ENCODE data around the gene ZNF563.
A peak's percentile ranks its signal among the peaks of the same experiment; 100 is the strongest.
"Not testable (repeated sequence)": the region's sequence is repeated elsewhere in the genome, so short reads cannot be mapped to it uniquely, and the experiment has no call there.

The ZNF563 gene

DNA sequence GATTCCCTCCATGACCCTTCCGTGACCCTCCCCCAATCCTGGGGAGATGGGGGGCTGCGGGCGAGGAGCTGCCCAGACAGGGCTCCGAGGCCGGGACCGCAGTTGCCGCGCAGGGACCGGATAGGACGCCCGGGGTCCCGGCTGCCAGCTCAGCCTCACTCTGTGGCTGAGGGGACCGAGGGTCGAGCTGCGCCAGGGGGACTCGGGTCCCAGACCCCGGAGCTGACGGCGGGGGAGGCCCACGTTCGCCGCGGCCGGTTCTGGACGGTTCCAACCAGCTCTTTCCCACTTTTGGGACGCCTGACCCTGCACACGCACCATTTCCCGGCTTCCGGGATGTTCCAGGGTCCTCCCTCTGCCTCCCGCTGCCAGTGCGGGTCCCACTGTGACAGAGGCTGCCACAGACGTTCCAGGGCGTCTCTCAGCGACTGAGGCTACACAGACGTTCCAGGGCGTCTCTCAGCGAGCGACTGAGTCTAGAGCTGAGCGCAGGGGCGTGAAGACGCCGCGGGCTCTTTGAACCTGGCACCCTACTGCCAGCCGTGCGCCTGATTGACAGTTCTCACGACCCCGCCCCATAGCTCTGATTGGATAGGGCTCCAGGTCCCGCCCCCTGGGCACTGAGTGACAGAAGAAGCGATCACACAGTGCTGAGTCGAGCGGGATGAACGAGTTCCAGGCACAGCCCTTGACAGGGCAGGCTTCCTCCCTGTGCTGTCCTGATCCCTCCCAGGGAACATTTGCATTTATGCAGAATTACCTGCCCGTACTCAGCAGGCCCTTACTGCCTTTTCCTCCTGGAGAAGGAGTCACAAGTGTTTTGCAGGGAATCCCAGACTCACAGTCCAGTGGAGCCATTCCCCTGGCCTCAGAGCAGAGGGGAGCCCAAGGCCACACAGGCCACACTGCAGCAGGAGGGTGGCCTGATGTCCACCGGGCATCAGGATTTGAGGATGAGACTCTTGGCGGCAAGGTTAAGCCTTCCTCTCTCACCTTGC lies at the start of gene ZNF563:
Gene ZNF563 (minus strand): TSS at position 472 of the 998 bp plus-strand sequence. CDS start 151 bp downstream, at position 321.
- peak; percentile 94 for DNase-seq (ENCODE audit: low spot score)

DNA sequence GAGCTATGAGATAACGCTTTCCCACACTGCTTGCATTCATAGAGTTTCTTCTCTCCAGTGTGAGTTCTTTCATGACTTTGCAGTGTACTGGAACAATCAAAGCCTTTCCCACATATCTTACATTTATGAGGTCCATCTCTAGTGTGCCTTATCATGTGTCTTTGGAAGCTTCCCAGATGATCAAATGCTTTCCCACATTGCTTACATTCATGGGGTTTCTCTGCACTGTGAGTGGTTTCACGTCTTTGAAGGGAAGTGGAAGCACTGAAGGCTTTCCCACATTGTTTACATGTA lies 47.0 kb upstream of the ZNF563 start:
- no peak for DNase-seq (ENCODE audit: low spot score)

DNA sequence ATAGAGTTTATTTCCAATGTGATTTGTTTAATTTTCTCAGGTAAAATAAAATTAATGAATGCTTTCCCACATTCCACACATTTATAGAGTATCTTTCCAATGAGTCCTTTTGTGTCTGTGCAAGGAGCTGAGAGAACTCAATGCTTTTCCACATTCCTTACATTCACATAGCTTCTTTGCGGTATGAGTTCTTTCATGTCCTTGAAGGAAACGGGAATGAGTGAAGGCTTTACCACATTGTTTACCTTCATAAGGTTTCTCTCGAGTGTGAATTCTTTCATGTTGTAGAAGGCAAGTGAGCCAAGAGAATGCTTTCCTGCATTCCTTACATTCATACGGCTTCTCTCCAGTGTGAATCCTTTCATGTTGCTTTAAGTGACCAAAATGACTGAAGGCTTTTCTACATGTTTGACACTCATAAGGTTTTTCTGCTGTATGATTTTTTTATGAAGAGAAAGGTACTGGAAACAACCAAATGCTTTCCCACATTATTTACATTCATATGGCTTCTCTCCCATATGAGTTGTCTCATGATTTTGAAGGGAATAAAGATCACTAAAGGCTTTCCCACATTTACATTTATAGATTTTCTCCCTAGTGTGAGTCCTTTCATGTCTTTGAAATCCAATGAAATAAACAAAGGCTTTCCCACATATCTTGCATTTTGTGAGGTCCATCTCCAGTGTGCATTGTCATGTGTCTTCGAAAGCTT lies 46.5 kb upstream of the ZNF563 start:
- no peak for DNase-seq (ENCODE audit: low spot score)

DNA sequence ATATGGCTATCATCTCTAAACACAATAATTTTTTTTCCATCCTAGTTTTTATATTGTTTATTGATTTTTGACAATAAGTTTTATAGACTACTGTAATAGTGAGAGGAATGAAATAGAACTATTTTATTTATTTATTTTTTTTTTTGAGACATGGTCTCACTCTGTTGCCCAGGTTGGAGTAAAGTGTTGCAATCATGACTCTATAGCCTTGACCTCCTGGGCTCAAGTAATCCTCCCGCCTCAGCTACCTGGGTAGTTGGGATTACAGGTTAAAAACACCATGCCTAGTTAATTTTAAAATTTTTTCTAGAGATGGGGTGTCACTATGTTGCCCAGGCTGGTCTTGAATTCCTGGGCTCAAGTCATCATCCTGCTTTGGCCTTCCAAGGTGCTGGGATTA lies 40.6 kb upstream of the ZNF563 start:
- DNase-seq (ENCODE audit: low spot score), result no peak

DNA sequence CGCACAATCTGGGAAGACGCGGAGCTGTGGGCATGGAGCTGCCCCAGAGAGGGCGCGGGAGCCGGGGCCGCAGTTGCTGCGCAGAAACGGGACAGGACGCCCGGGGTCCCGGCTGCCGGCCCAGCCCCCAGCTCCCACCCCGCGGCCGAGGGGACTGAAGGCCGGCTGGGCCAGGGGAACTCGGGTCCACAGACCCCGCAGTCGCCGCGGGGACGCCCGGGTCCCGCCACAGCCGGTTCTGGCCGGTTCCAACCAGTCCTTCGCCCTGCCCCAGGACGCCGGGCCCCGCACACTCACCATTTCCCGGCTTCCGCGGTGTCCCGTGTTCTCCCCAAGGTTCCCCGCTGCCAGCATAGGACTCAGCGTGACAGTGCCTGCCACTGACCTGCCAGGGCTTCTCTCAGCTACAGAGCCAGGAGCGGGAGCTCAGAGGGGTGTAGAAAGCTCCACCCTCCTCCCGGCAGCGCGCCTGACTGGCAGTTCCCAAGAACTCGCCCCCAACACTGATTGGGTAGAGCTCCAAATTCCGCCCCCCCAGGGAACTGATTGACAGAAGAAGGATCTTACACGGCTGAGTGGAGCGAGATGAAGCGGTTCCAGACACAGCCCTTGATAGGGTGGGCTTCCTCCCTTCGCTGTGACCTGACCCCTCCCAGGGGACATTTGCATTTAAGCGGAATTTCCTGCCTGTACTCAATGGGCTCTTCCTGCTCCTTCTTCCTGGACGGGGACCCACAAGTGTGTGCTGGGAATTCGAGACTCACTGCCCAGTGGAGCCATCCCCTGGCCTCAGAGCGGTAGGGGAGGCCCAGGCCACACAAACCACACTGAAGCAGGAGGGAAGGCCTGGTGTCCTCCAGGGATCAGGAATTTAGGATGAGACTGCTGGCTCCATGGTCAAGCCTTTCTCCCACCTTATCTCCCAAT lies 32.1 kb upstream of the ZNF563 start, which contains the start of gene ZNF442:
Gene ZNF442 (minus strand): TSS at position 448 of the 927 bp plus-strand sequence. CDS start 2,052 bp downstream, outside the sequence.
- peak; percentile 94 for DNase-seq (ENCODE audit: low spot score)

DNA sequence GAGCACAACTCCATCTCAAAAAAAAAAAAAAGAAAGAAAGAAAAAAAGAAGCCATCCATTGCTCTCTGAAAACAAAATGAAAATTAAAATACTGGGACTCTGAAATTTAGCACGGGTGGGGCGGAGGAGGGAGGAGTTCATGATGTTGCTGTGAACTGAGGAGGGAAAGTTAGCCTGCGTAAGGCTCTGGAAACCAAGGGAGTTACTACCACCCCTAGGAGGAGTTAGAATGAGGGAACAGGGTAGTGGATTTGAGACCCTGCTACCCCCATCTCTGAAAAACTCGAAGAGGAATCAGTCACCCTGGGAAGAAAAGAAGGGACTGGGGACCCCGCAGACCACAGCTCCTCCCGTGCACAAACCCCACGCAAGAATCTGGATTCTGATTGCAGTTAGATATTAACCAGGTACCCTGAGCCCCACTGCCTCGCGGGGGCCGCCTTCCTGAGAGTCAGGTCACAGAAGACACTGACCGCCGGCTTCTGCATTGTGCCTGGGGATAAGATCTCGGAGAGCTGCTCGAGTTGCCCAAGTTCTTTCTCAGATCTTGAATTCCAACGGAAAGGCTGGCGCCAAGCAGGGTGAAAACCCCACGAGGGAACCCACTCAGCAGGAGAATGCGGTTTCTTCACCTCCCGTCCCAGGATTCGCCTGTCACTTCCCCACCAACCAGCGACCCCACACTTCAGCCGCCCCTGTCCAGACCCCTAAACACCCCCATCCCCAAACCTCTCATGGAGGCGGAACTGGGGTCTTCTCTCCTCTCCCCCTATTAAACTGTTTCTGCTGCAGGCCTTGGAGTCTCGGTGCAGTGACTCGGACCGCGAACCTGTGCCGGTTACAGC lies 31.2 kb upstream of the ZNF563 start:
- DNase-seq (ENCODE audit: low spot score), result no peak

DNA sequence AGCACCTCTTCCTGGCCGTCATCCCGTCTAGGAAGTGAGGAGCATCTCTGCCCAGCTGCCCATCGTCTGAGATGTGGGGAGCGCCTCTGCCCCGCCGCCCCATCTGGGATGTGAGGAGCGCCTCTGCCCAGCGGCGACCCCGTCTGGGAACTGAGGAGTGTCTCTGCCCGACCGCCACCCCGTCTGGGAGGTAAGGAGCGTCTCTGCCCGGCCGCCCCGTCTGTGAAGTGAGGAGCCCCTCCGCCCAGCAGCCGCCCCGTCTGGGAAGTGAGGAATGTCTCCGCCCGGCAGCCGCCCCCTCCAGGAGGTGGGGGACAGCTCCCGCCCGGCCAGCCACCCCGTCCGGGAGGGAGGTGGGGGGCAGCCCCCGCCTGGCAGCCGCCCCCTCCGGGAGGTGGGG lies 28.8 kb upstream of the ZNF563 start:
- not testable (repeated sequence) for DNase-seq (ENCODE audit: low spot score)

DNA sequence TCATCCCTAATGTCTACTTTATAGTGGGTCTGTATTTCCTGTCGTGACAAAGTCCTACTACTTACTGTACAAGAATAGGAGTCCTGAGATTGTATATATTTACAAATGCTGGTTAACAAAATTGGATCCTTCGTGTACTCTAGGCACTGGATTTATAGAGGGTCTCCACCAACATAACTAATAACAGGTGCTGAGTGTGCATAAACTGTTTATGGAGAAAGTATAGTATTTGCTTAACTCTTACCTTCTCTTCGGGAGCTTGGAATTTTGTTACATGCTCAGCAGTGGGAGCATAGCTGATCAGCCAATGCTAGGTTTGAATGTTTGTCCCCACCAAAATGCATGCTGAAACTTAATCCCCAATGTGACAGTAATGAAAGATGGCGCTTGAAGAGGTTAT lies 19.9 kb upstream of the ZNF563 start:
- no peak for DNase-seq (ENCODE audit: low spot score)

DNA sequence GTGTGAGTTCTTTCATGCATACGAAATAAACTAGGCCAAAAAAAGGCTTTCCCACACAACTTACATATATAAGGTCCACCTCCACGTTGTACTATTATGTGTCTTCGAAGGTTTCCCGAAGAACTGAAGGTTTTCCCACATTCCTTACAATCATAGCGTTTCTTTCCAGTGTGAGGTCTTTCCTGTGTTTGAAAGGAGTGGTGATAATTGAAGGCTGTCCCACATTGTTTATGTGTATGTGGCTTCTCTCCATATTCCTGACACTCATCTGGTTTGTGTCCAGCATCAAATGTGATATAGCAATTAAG lies 17.4 kb upstream of the ZNF563 start:
- DNase-seq (ENCODE audit: low spot score), result no peak

DNA sequence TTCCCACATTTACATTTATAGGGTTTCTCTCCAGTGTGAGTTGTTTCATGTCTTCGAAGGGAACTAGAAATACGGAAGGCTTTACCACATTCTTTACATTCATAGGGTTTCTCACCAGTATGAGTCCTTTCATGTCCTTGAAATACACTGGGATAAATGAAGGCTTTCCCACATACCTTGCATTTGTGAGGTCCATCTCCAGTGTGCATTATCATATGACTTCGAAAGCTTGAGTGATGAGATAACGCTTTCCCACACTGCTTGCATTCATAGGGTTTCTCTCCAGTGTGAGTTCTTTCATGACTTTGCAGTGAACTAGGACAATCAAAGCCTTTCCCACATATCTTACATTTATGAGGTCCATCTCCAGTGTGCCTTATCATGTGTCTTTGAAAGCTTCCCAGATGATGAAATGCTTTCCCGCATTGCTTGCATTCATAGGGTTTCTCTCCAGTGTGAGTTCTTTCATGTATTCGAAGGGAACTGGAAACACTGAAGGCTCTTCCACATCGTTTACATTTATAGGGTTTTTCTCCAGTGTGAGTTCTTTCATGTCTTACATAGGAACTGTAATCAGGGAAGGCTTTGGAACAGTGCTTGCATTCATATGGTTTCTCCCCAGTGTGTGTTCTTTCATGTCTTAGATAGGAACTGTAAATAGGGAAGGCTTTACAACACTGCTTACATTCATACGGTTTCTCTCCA lies 16.9 kb upstream of the ZNF563 start:
- no peak for DNase-seq (ENCODE audit: low spot score)

DNA sequence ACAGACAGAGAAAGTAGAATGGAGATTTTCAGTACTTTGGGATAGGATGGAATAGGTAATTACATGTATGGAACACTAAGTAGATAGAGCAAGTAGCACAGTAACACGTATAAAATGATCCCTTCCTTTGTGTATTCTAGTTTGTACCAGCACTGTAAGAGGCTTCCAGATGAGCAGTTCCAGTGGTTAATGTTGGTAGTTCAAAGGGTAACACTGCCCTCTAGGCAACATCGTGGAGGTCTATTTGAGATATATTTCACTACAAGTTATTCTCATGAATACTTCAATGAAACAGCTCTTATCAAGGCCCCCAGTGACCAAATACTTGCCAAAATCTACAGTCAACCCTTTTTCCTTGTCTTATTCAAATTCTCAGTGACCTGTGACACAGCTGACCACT lies 13.5 kb upstream of the ZNF563 start:
- peak; percentile 20 for DNase-seq (ENCODE audit: low spot score)

DNA sequence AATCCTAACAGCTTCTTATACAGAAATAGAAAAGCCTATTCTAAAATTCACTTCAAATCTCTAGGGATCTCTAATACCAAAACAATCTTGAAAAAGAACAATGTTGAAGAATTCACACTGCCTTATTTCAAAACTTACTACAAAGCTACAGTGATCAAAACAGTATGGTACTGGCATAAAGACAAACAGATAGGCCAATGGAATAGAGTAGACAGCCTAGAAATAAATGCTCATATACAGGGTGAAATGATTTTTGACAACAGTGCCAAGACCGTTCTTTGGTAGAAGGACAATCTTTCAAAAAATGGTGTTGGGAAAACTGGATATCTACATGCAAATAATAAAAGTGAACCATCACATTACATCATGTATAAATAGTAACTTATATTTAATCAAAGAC lies 11.8 kb upstream of the ZNF563 start:
- no peak for DNase-seq (ENCODE audit: low spot score)

DNA sequence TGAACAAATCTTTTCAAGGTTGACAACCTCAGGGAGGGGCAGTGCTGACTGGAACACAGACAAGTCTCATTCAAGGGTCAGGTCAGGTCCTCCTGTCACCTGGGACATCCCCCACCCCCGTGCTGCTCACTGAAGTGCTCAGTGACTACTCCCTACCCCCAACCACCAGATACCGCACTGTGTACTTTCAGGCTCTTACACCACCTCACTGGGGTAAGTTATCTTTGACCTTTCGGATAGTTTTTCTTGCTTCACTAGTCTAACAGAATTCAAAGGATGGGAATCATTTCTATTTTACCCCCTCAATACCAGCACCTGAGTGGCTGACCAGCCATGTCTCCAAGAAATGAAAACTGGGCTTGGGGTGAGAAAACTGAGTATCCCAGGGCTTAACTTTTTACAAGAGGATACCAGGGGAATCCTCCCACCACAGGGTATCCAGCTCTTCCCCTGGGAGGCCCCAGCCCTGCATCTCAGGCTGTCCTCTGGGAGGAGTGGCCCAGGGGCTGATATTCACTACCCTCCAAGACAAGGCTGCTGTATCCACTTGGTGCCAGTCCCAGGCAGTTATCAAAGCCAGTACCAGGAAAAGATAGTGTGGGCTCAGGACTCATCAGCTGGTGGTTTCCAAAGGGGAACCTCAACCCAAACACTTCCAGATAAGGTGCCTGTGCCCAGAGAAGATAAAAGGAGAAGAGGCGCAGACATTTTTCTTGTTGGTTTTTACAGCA lies 2.1 kb downstream of the ZNF563 start:
- no peak for DNase-seq (ENCODE audit: low spot score)

DNA sequence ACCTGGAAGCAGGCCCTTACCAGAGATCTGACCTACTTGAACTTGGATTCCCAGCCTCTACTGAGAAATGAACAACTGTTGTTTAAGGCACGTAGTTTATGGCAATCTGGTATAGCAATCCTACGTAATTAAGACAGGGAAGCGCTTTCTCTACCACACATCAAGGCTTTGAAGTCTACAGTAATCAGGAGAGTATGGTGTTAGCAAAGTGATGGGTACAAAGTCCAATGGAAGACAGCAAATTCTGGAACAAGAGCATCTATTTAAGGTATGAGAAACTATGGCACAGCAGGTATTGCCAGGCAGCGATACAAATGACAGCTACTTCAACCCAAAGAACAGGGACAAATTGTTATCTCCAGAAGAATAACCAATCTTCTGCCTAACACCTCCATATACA lies 3.1 kb downstream of the ZNF563 start:
- peak; percentile 63 for DNase-seq (ENCODE audit: low spot score)

DNA sequence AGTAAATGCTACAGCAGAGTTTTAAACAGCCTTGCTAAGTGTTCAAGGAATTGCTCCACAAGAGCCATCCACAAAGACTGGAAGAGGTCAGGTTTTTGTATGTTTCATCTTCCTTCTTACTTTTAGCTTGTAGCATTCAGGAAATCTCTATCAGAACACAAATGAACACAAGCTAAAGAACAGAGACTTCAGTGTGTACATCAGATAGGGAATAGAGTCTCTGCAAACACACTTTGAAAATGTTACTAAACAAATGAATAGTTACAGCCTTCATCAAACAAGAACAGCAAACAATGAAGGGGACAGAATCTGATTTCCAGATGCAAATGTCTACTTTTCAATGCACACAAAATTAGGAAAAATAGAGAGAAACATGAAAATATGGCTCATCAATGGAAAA lies 7.7 kb downstream of the ZNF563 start:
- DNase-seq (ENCODE audit: low spot score), result no peak

DNA sequence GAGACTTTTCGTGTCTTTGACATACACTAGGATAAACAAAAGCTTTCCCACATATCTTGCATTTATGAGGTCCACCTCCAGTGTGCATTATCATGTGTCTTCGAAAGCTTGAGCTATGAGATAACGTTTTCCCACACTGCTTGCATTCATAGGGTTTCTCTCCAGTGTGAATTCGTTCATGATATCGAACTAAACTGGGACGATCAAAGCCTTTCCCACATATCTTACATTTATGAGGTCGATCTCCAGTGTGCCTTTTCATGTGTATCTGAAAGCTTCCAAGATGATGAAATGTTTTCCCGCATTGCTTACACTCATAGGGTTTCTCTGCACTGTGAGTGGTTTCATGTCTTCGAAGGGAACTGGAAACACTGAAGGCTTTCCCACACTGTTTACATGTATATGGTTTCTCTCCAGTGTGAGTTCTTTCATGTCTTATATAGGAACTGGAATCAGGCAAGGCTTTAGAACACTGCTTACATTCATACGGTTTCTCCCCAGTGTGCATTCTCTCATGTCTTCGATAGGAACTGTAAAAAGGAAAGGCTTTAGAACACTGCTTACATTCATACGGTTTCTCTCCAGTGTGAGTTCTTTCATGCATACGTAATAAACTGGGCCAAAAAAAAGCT lies 14.5 kb downstream of the ZNF563 start:
- no peak for DNase-seq (ENCODE audit: low spot score)

DNA sequence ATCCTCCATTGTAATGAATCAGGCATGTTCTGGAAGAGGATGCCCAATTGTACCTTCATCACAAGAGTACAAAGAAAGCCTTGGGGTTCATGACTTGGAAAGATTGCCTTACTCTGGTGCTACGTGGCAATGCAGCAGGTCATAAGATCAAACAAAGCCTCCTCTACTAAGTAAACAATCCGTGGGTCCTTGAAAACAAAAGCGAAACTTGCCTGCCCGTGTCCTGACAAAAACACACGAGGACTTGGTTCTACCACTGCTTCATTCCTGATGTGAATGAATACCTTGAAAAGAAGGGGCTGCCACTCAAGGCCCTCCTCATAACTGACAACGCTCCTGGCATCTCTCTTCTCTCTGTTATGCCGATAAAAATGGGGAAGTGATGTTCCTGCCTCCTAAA lies 18.9 kb downstream of the ZNF563 start:
- DNase-seq (ENCODE audit: low spot score), result no peak

DNA sequence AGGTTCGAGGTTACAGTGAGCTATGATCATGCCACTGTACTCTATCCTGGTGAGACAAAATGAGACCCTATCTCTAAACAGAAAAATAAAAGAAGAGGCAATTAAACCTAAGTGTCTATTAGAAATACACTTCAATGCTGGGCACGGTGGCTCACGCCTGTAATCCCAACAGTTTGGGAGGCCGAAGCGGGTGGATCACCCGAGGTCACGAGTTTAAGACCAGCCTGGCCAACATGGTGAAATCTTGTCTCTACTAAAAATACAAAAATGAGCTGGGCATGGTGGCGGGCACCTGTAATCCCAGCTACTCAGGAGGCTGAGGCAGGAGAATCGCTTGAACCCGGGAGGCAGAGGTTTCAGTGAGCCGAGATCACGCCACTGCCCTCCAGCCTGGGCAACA lies 24.5 kb downstream of the ZNF563 start:
- DNase-seq (ENCODE audit: low spot score), result not testable (repeated sequence)

DNA sequence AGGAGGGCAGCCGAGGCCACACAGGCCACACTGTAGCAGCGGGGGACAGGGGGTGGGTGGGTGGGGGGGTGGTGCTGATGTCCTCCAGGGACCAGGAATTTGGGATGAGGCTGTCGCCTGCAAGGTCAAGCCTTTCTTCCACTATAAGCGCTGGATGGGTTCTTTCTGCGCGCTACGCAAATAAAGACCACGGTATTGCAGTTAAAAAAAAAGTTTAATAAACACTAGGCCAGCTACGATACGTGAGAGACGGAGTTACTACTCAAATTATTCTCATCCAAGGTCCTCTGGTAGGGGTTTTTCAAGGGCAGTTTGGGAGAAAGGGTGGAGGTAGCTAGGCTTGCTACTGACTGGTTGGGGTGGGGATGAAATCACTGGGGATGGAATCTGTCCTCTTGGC lies 38.2 kb downstream of the ZNF563 start:
- no peak for DNase-seq (ENCODE audit: low spot score)
